ENCODE measurements around the gene SHH.

The SHH gene

GRCh38 chr7:155860840-155861479, 48.7 kb upstream of the SHH start (continued):
- no peak for TF ChIP-seq ZNF211 (tag by site-specific recombination; IDR thresholded peaks at IDR 0.05; ENCODE audit: low read depth)
- peak; percentile 64; the same call in 1 of the 2 replicates for TF ChIP-seq PATZ1 (tag by site-specific recombination; IDR thresholded peaks at IDR 0.05)
- no peak for TF ChIP-seq ZNF112 (tag by site-specific recombination; IDR thresholded peaks at IDR 0.05)
- TF ChIP-seq ZNF157 (tag by site-specific recombination; IDR thresholded peaks at IDR 0.05) = no peak
- TF ChIP-seq SALL2 (tag by site-specific recombination; IDR thresholded peaks at IDR 0.05; ENCODE audit: borderline replicate concordance) = no peak
- 0 out of 2 replicates have a peak, but pooled peaks have one; percentile 38 for TF ChIP-seq ZNF184 (tag by site-specific recombination; IDR thresholded peaks at IDR 0.05)
- TF ChIP-seq ZNF514 (tag by site-specific recombination; IDR thresholded peaks at IDR 0.05) = no peak
- peak; percentile 87 for TF ChIP-seq ZIC2 (tag by site-specific recombination; IDR thresholded peaks at IDR 0.05)
- no peak for TF ChIP-seq KLF16 (tag by site-specific recombination; IDR thresholded peaks at IDR 0.05)
- no peak for TF ChIP-seq SP7 (tag by site-specific recombination; IDR thresholded peaks at IDR 0.05)
- no peak for TF ChIP-seq ZNF132 (tag by site-specific recombination; IDR thresholded peaks at IDR 0.05; ENCODE audit: borderline replicate concordance)
- no peak for TF ChIP-seq ZNF596 (tag by site-specific recombination; IDR thresholded peaks at IDR 0.05)
- no peak for TF ChIP-seq ZBTB49 (tag by site-specific recombination; IDR thresholded peaks at IDR 0.05; ENCODE audit: low read depth)
- TF ChIP-seq ZNF510 (tag by site-specific recombination; IDR thresholded peaks at IDR 0.05; ENCODE audit: insufficient replicate concordance) = no peak
- no peak for TF ChIP-seq ZBTB8A (tag by site-specific recombination; IDR thresholded peaks at IDR 0.05)
- TF ChIP-seq KLF7 (tag by site-specific recombination; IDR thresholded peaks at IDR 0.05; ENCODE audit: borderline replicate concordance) = no peak
- TF ChIP-seq ZBTB44 (tag by site-specific recombination; IDR thresholded peaks at IDR 0.05) = peak; percentile 45; the same call in 1 of the 2 replicates
- TF ChIP-seq MZF1 (tag by site-specific recombination; IDR thresholded peaks at IDR 0.05; ENCODE audit: borderline replicate concordance) = no peak
- TF ChIP-seq ZBTB1 (tag by site-specific recombination; IDR thresholded peaks at IDR 0.05) = no peak
- TF ChIP-seq ZNF501 (tag by site-specific recombination; IDR thresholded peaks at IDR 0.05) = no peak
- peak; percentile 20; the same call in 1 of the 2 replicates for TF ChIP-seq IKZF3 (tag by site-specific recombination; IDR thresholded peaks at IDR 0.05)
- no peak for TF ChIP-seq GFI1B (tag by site-specific recombination; IDR thresholded peaks at IDR 0.05)
- TF ChIP-seq ZBTB26 (tag by site-specific recombination; optimal IDR thresholded peaks at IDR 0.05) = no peak
- TF ChIP-seq OSR2 (tag by site-specific recombination; IDR thresholded peaks at IDR 0.05) = no peak
- TF ChIP-seq ZNF580 (tag by site-specific recombination; IDR thresholded peaks at IDR 0.05) = no peak
- TF ChIP-seq CTCF (tag by site-specific recombination; IDR thresholded peaks at IDR 0.05) = no peak
- TF ChIP-seq ZFP41 (tag by site-specific recombination; IDR thresholded peaks at IDR 0.05; ENCODE audit: borderline replicate concordance) = no peak
